Measurements from ENCODE around the gene MEF2A.

- TF ChIP-seq CTCF (conservative IDR thresholded peaks at IDR 0.05): no peak
- TF ChIP-seq ZFX (IDR thresholded peaks at IDR 0.05): no peak; the same call in 1 of the 2 replicates
Observed at GRCh38 chr15:99732751-99733267, 167.0 kb downstream of the MEF2A start.

Data from C4-2B (cell line).